A673 (cell line): Measurements from ENCODE around the gene SIMC1. TPM values are rescaled to one million over a fixed set of nuclear protein-coding genes. Genes with fewer than 3 reads are reported as not detected.

Source experiments
- BruUV-seq: library from RNA; stranded (reverse); fragments of 400-500 nt; replicated peaks from 2 replicates; lab custom pipeline; 2021; lab: Mats Ljungman, UMichigan
- CTCF ChIA-PET: fragments of 300-600 bp; sonication (Branson Sonifier 250); formaldehyde crosslinking; loops from one replicate; lab custom pipeline; 2022; ENCODE audit warnings: antibody characterized with exemption; lab: Charles Lee
- POLR2A ChIA-PET: fragments of 300-600 bp; sonication (Branson Sonifier 250); formaldehyde crosslinking; loops from one replicate; lab custom pipeline; 2022; ENCODE audit warnings: antibody characterized with exemption; ENCODE audit not compliant: low non-redundant PET; lab: Charles Lee
- DNase-seq: peaks from one replicate; pipeline ENCODE4 v3.0.0-alpha.2; 2015; ENCODE audit warnings: low spot score
- H3K27ac ChIP-seq: fragments of 200-600 bp; sonication (generic); 2 replicates; pipeline ENCODE4 v1.5.1; 2016; ENCODE audit warnings: mixed run types, low read depth, mild to moderate bottlenecking, mixed read lengths, antibody characterized with exemption, low read length; ENCODE audit not compliant: poor library complexity, severe bottlenecking
- H3K27me3 ChIP-seq: fragments of 200-600 bp; sonication (generic); replicated peaks from 2 replicates; pipeline ENCODE4 v1.6.1; 2017; ENCODE audit warnings: mixed run types, low read depth, mild to moderate bottlenecking, mixed read lengths, antibody characterized with exemption, low read length; ENCODE audit not compliant: insufficient read depth, poor library complexity
- H3K36me3 ChIP-seq: fragments of 200-600 bp; sonication (generic); 2 replicates; pipeline ENCODE4 v1.6.1; 2016; ENCODE audit warnings: mixed run types, mild to moderate bottlenecking, mixed read lengths, antibody characterized with exemption, low read length; ENCODE audit not compliant: insufficient read depth, poor library complexity, severe bottlenecking
- H3K4me1 ChIP-seq: fragments of 200-600 bp; sonication (generic); 2 replicates; pipeline ENCODE4 v1.6.1; 2017; ENCODE audit warnings: mixed run types, mild to moderate bottlenecking, mixed read lengths, antibody characterized with exemption, low read length; ENCODE audit not compliant: insufficient read depth, poor library complexity, severe bottlenecking
- H3K4me3 ChIP-seq: fragments of 200-600 bp; sonication (generic); 2 replicates; pipeline ENCODE4 v1.5.1; 2016; ENCODE audit warnings: low read depth, mixed run types, mild to moderate bottlenecking, mixed read lengths, low read length; ENCODE audit not compliant: poor library complexity, severe bottlenecking
- H3K9me3 ChIP-seq: fragments of 200-600 bp; sonication (generic); 2 replicates; pipeline ENCODE4 v1.6.1; 2016; ENCODE audit warnings: mixed run types, low read depth, mild to moderate bottlenecking, mixed read lengths, antibody characterized with exemption, low read length; ENCODE audit not compliant: poor library complexity, severe bottlenecking
- CTCF ChIP-seq: fragments of 300-800, 200-600 bp; sonication (generic); conservative IDR thresholded peaks from 2 replicates; pipeline ENCODE4 v1.5.1; 2017; ENCODE audit warnings: low read depth, mild to moderate bottlenecking, antibody characterized with exemption, low read length, moderate library complexity, mixed read lengths
- EZH2 ChIP-seq: fragments of 200-600 bp; sonication (generic); IDR thresholded peaks from 2 replicates; pipeline ENCODE4 v1.6.1; 2017; ENCODE audit warnings: borderline replicate concordance, low read depth, mild to moderate bottlenecking, mixed read lengths, antibody characterized with exemption, low read length; ENCODE audit not compliant: poor library complexity, severe bottlenecking
- intact Hi-C: fragments of 100-400 bp; cut with micrococcal nuclease; formaldehyde crosslinking; loops from one replicate; pipeline ENCODE4 v1.10.0; 2022; ENCODE audit not compliant: unreplicated experiment
- total RNA-seq: library from RNA; stranded (reverse); gene quantifications from 2 replicates; pipeline ENCODE4 v1.2.3, GENCODE V29; 2021

Gene SIMC1
- total RNA-seq, 1 experiment from 2014 or later: 26.6 TPM

- DNase-seq: no peak
- TF ChIP-seq EZH2 (no peak), CTCF (no peak)
- BruUV-seq: no TSS peak
- no peak overlapping the region for H3K27ac ChIP-seq
- intact Hi-C loops: no loop called here
- no peaks in the 10 kb centered on the region for H3K9me3 ChIP-seq
- no peak overlapping the region for H3K4me3 ChIP-seq
- ChIA-PET POLR2A (no interaction called here), CTCF (no interaction called here)
- no peaks in the 10 kb centered on the region for H3K27me3 ChIP-seq
- H3K4me1 ChIP-seq: no peaks in the 10 kb centered on the region
- peaks cover 28% of the 10 kb centered on the region for H3K36me3 ChIP-seq
Observed at GRCh38 chr5:176341325-176342157, 103.3 kb downstream of the SIMC1 start.

GRCh38 chr5:176342158-176342483, 103.9 kb downstream of the SIMC1 start:
- no peak overlapping the region for H3K27ac ChIP-seq
- no peak overlapping the region for H3K4me3 ChIP-seq
- H3K9me3 ChIP-seq: no peaks in the 10 kb centered on the region
- CTCF ChIA-PET: no interaction called here
- H3K36me3 ChIP-seq: peaks cover 30% of the 10 kb centered on the region
- TF ChIP-seq EZH2: no peak
- TF ChIP-seq CTCF: no peak
- no peaks in the 10 kb centered on the region for H3K4me1 ChIP-seq
- no peaks in the 10 kb centered on the region for H3K27me3 ChIP-seq
- POLR2A ChIA-PET: no interaction called here
- DNase-seq: no peak
- BruUV-seq: no TSS peak
- intact Hi-C loops: no loop called here

- peaks cover 32% of the 10 kb centered on the region for H3K36me3 ChIP-seq
- no peaks in the 10 kb centered on the region for H3K27me3 ChIP-seq
- H3K27ac ChIP-seq: no peak overlapping the region
- TF ChIP-seq CTCF (no peak), EZH2 (no peak)
- CTCF ChIA-PET: no interaction called here
- POLR2A ChIA-PET: interaction anchor here (0.6 kb wide), 1 partner anchor 25 kb away, joined by 11 read pairs; no protein-coding TSS in a partner anchor
- no peaks in the 10 kb centered on the region for H3K4me1 ChIP-seq
- H3K9me3 ChIP-seq: no peaks in the 10 kb centered on the region
- intact Hi-C loops: no loop called here
- no TSS peak for BruUV-seq
- H3K4me3 ChIP-seq: no peak overlapping the region
- DNase-seq: no peak
Observed at GRCh38 chr5:176342766-176343458, 104.7 kb downstream of the SIMC1 start.
